ENCODE data around the gene MYL11.
A peak's percentile ranks its signal among the peaks of the same experiment; 100 is the strongest.
"Not testable (repeated sequence)": the region's sequence is repeated elsewhere in the genome, so short reads cannot be mapped to it uniquely, and the experiment has no call there.

MYL11 gene

GRCh38 chr16:30371248-30371816 lies 3.3 kb upstream of the MYL11 start:
- DNase-seq = no peak

GRCh38 chr16:30372038-30372712 lies 2.4 kb upstream of the MYL11 start:
- DNase-seq = no peak

- no peak for DNase-seq
These were observed 1.9 kb upstream of the MYL11 start for GRCh38 chr16:30372725-30373124.

GRCh38 chr16:30375864-30376263 lies 1.3 kb downstream of the MYL11 start:
- DNase-seq = no peak

GRCh38 chr16:30376461-30376902 lies 1.9 kb downstream of the MYL11 start:
- DNase-seq = no peak

- DNase-seq = no peak
These were observed 2.6 kb downstream of the MYL11 start for GRCh38 chr16:30377050-30377811.

GRCh38 chr16:30377812-30378235 lies 3.2 kb downstream of the MYL11 start:
- peak; percentile 95 for DNase-seq

GRCh38 chr16:30378236-30379157 lies 3.9 kb downstream of the MYL11 start:
- peak; percentile 99 for DNase-seq

GRCh38 chr16:30379158-30379783 lies 4.7 kb downstream of the MYL11 start:
- DNase-seq = no peak

- no peak for DNase-seq
These were observed 5.6 kb downstream of the MYL11 start for GRCh38 chr16:30380072-30380802.

GRCh38 chr16:30380803-30381208 lies 6.2 kb downstream of the MYL11 start:
- no peak for DNase-seq

GRCh38 chr16:30381291-30382041 lies 6.9 kb downstream of the MYL11 start:
- DNase-seq = peak; percentile 37

GRCh38 chr16:30382111-30382881 lies 7.7 kb downstream of the MYL11 start, which contains the start of gene SEPTIN1:
Gene SEPTIN1, minus strand, starts transcription at chr16:30382561. Its CDS starts 19 bp downstream, at chr16:30382542.
- no peak for DNase-seq

- no peak for DNase-seq
These were observed 8.9 kb downstream of the MYL11 start for GRCh38 chr16:30383521-30383920.

- peak; percentile 60 for DNase-seq
These were observed 20.1 kb downstream of the MYL11 start for GRCh38 chr16:30394592-30395154.

- peak; percentile 98 for DNase-seq
These were observed 20.8 kb downstream of the MYL11 start, which contains the start of gene ZNF48 for GRCh38 chr16:30395155-30395991. Gene ZNF48, plus strand, starts transcription at chr16:30395420. Its CDS starts 375 bp downstream, at chr16:30395795.

GRCh38 chr16:30395992-30396585 lies 21.5 kb downstream of the MYL11 start:
- peak; percentile 65 for DNase-seq

- DNase-seq = not testable (repeated sequence)
These were observed 22.0 kb downstream of the MYL11 start for GRCh38 chr16:30396627-30397026.
